GM08714 (cell line): ENCODE results near the gene BACE1-AS.
"Not testable (repeated sequence)": the region's sequence is repeated elsewhere in the genome, so short reads cannot be mapped to it uniquely, and the experiment has no call there.

Experiments used
- H3K4me3 ChIP-seq: fragments of 200-500 bp; sonication (Bioruptor generic); 2 replicates; pipeline ENCODE4 v1.5.1; 2014; ENCODE audit warnings: mild to moderate bottlenecking, low read length, inconsistent platforms
- ZNF274 ChIP-seq: IDR thresholded peaks from 2 replicates; pipeline ENCODE4 v1.6.1; 2012; ENCODE audit warnings: mild to moderate bottlenecking, low read depth, low read length

Gene BACE1-AS

DNA sequence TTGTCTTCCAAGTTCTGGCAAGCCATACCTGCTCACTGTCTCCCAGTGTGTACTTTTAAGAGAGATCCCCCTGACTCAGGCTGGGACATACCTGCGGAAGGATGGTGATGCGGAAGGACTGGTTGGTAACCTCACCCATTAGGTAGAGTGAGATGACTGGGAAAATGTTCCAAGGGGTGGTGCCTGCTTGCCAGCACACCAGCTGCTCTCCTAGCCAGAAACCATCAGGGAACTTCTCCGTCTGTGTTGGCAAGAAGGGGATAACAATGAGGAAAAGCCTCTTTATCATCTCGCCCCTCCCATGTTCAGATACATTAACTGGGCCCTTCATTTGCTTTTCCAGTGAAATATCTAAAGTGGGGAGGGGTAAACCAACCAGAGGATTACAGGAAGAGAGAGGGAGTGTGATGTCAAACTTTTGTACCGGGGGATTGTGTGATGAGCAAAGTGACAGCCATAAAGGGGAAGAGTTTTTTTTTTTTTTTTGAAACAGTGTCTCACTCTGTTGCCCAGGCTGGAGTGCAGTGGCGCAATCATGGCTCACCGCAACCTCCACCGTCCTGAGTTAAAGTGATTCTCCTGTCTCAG is at the start of gene BACE1-AS:
TSS of gene BACE1-AS (plus strand) at position 538 of the 588 bp plus-strand sequence.
- no peak for TF ChIP-seq ZNF274
- no peak within 1 kb of the TSS for H3K4me3 ChIP-seq

DNA sequence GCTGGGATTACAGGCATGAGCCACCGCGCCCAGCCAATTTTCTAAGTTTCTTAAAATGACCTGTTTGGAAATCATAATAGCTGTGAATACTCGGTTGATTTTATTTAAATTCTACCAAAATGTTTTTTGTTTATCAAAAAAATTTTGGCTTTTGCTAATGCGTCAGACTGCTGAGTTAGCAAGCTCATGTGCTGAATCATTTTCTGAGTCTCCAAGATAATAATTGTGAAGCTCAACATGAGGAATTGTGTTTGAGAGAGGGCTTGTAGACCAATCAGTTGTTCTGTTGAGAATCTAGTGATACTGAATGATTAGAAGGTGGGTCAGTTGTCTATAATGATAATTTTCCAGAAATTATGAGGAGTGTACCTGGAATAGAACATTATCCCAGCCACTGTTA is 42.8 kb upstream of the BACE1-AS start:
- H3K4me3 ChIP-seq: no peak overlapping the region
- no peak for TF ChIP-seq ZNF274

DNA sequence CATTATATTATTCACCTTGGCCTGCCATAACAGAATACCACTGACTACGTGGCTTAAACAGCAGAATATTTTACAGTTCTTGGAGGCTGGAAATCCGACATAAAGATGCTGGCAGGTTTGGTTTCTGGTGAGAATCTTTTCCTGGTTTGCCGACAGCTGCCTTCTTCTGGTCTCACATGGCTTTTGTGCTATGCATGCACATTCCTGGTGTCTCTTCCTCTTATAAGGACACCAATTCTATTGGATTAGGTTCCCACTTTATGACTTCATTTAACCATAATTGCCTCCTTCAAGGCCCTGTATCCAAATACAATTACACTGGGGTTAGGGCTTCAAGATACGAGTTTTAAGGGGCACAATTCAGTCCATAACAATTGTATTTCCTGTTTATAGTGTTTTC is 41.6 kb upstream of the BACE1-AS start:
- no peak overlapping the region for H3K4me3 ChIP-seq
- TF ChIP-seq ZNF274: no peak

DNA sequence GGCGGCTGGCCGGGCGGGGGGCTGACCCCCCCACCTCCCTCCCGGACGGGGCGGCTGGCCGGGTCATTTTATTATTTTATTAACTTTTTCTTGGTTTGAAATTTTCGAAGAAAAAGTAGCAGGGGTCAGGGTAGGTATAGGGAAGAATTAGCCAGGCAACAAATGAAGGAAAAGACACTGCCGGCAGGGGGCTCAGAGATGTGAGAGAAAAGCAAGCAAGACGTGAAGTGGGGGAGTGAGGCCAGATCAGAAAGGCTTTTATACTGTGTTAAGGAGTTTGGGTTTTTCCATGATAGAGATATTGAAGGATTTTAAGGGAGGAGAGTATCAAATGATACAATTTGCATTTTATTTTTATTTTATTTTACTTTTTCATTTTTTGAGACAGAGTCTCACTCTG is 39.6 kb upstream of the BACE1-AS start:
- H3K4me3 ChIP-seq: no peak overlapping the region
- TF ChIP-seq ZNF274: no peak

DNA sequence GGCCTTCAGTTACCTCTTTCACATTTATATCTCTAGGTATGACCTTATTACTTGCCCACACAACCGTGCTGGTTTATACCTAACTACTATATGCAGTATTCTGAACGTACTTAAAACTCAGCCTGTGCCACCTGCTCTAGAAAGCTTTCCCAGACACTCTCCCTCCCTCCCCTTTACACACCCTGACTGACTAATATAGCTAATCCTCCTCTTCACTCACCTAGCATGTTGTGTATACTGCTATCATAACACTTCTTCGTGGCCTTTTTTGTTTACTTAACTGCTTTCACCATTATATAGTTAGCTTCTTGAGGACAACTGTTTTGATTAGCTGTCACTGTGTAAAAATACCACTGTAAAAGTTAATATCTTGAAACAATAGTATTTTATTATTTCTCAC is 35.2 kb upstream of the BACE1-AS start:
- H3K4me3 ChIP-seq: no peak overlapping the region
- no peak for TF ChIP-seq ZNF274

DNA sequence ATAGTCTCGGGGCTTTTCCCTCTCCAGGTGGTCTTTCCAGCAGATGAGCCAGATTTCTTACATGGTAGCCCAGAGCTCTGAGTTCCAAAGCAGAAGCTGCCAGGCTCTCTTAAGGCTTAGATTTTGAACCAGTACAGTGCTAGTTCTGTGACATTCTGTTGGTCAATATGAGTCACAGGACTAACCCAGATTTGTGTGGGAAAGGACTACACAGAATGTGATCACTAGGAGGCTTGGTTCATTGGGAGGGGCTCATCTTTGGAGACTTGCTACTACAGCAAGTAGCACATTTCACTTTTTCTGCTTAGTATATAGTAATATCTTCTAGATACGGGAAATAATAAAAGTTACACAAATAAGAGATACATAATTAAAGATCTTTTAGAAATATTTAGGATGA is 34.6 kb upstream of the BACE1-AS start:
- H3K4me3 ChIP-seq: no peak overlapping the region
- no peak for TF ChIP-seq ZNF274

DNA sequence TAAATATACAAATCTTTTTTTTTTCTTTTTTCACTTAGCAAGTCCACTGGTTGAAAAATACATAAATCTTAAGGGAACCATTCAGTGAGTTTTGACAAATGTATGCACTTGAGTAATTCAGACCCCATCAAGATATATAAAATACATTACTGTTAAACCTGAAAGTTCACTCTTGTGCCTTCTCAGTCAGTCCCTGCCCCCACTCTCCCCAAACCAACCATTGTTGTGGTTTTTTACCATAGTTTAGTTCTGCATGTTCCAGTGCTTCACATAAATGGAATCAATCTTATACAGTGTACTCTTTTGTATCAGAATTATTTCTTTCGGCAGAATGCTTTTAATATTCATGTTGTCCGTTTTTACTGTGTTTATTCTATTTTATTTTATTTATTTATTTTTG is 32.6 kb upstream of the BACE1-AS start:
- no peak for TF ChIP-seq ZNF274
- H3K4me3 ChIP-seq: no peak overlapping the region

DNA sequence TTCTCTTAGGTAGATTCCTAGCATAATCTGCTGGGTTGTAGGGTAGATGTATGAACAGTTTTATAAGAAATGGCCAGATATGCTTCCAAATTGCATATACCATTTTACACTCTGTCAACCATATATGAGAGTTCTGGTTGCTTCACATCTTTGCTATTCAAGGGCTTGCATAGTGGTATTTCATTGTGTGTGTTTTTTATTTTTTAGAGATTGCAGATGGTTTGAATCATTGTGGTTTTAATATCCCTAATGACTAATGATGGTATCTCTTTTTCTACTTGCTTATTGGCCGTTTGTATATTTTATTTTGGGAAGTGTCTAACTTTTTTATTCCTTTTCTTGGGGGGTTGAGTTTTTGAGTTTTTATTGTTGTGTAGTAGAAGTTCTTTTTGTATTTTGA is 31.7 kb upstream of the BACE1-AS start:
- no peak overlapping the region for H3K4me3 ChIP-seq
- no peak for TF ChIP-seq ZNF274

DNA sequence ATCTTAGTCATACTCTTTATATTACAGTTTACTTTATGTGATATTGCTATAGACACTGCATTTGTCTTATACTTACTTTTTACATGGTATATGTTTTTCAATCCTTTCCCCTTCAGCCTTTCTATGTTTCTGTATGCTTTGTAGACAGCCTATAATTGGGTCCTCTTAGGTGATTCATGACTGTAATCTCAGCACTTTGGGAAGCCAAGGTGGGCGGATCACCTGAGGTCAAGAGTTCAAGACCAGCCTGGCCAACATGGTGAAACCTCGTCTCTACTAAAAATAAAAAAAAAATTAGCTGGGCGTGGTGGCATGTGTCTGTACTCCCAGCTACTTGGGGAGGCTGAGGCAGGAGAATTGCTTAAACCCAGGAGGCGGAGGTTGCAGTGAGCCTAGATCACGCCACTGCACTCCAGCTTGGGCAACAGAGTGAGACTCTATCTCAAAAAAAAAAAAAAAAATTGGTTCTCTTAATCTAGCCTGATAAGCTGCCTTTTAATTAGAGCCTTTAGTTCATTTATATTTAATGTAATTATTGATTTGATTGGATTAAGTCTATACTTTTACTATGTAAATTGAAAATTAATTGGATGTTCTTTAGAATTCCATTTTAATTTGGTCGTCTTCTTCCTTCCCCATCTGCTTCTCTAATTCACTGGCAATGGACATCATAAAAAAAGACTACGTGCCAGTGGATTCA is 26.4 kb upstream of the BACE1-AS start:
- not testable (repeated sequence) for H3K4me3 ChIP-seq

DNA sequence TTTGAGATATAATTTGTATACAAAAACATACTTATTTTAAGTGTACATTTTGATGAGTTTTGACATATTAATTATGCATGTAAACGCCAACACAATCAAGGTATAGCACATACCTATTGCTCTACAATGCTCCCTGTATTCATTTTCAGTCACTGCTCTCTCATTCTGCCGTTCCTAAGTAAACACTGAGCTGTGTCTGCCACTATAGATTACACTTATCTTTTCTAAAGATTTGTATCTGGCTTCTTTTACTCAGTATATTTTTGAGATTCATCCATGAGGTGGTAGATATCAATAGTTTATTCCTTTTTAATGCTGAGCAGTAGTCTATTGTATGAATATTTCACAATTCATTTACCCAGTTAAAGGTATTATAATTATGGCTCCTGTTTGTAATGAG is 25.4 kb upstream of the BACE1-AS start:
- no peak overlapping the region for H3K4me3 ChIP-seq
- TF ChIP-seq ZNF274: no peak

DNA sequence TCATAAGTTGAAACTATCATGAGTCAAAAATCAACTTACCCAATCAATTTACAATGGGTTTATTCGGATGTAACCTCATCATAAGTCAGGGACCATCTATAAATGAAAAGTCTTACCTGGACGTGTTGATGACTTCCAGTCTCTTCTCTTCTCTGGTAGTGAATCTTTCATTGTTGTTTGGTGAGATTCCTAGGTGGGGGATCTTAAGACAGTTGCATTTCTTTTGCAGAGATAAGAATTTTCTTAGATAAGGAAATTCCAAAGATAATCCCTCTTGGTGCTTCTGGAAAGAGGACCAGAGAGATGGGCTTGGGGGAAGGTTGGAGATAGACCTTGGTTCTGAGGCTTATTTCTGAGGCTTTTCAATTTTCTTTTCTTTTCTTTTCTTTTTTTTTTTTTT is 21.3 kb upstream of the BACE1-AS start:
- H3K4me3 ChIP-seq: no peak overlapping the region
- no peak for TF ChIP-seq ZNF274

DNA sequence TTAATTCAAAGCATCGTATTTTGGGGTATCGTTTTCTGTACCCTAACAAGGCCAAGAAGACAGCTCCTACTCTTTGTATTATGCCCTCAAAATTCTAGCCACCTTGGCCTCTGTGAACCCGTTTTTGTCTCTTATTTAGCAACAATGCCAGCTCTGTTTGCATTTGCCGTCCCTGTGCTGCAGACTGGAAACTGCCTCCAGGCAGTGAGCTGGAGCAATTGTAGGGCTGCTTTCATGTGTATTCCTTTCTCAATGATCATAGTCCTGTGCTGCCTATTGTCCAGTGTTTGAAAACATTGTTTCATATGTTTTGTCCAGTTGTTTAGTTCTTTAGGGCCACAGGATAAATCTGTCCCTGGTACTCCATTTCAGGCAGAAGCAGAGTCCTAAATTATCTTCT is 19.9 kb upstream of the BACE1-AS start:
- TF ChIP-seq ZNF274: no peak
- H3K4me3 ChIP-seq: no peak overlapping the region

DNA sequence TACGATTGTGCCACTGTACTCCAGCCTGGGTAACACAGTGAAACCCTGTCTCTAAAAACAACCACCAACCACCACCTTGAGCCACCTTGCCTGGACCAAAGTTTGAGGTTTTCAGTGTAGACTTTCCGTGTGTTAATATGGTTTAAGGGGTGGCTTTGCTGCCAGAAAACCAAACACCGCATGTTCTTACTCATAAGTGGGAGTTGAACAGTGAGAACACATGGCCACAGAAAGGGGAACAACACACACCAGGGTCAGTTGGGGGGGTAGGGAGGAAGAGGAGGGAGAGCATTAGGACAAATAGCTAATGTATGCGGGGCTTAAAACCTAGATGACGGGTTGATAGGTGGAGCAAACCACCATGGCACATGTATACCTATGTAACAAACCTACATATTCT is 19.0 kb upstream of the BACE1-AS start:
- H3K4me3 ChIP-seq: not testable (repeated sequence)

DNA sequence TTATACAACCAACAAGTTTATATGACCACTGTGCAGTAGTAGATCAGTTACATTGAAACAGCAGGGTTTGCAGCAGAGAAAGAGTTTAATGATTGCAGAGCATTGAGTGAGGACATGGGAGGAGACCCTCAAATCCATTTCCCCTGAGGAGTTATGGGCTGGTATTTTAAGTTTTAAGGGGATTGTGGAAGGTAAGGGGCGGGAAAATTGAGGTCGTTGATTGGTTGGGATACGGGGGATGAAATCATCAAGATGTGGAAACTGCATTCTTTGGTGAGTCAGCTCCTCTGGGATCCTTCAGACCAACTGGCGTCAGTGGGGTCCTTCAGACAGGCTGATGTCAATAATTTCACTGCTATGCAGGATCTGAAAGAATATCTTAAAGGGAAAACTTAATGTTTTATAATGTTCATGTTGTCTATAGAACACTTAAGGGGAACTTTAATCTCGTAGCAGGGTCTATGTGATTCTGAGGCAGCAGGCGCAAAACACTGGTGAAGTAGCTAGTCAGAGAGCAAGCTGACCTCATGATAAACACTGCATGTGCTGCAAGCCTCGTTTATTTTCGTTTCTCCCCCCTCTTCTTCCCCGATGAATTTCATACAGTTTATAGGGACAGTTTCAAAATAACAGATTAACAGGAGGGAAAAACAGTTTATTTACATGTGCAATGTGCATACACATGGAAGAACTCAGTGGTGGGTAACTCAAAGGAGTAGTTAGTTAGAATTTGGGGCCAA is 17.4 kb upstream of the BACE1-AS start:
- no peak for TF ChIP-seq ZNF274

DNA sequence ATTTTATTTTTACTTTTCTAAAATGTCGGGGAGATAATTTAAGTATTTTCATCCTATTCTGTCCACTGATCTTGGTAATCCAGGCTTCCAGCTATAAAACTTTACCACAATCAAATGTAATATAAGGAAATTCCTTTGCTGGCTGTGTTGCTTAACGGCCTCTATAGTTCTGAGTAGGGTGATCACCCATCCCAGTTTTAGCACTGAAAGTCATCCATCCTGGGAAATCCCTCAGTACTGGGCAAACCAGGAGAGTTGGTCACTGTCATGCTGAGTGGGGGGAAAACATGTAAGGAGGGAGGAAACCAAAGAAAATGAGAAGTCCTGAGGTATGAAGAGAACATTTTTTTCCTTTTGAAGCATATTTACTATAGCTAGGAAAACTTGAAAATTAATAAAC is 12.8 kb upstream of the BACE1-AS start:
- no peak overlapping the region for H3K4me3 ChIP-seq
- no peak for TF ChIP-seq ZNF274

More for the DNA sequence above, 17.4 kb upstream of the BACE1-AS start:
- H3K4me3 ChIP-seq: no peak overlapping the region
